Stimulated activated CD4-positive, alpha-beta T cell treated with anti-CD3 and anti-CD28 coated beads, TNF-alpha, amount 100 ng/mL, for 4 hours (primary cell): ENCODE results near the gene SLC7A4.
"Not testable (repeated sequence)": the region's sequence is repeated elsewhere in the genome, so short reads cannot be mapped to it uniquely, and the experiment has no call there.

Experiments used
- DNase-seq, 3 experiments: peaks; one replicate each; pipeline ENCODE4 v3.0.0-alpha.2; 2020; ENCODE audit warnings: low read depth in 3 of 3

The SLC7A4 gene

GRCh38 chr22:21041937-21042336 is 9.6 kb upstream of the SLC7A4 start:
- no peak for DNase-seq

GRCh38 chr22:21039158-21039557 is 6.8 kb upstream of the SLC7A4 start:
- DNase-seq = not testable (repeated sequence)

GRCh38 chr22:21038405-21038804 is 6.0 kb upstream of the SLC7A4 start:
- DNase-seq = no peak

GRCh38 chr22:21034989-21035388 is 2.6 kb upstream of the SLC7A4 start:
- no peak for DNase-seq

- DNase-seq = no peak
Measured at GRCh38 chr22:21033895-21034294, 1.5 kb upstream of the SLC7A4 start.

- DNase-seq = no peak
Measured at GRCh38 chr22:21032868-21033688, 717 bp upstream of the SLC7A4 start.

- DNase-seq = no peak
Measured at GRCh38 chr22:21031545-21032036, 770 bp downstream of the SLC7A4 start.

GRCh38 chr22:21030621-21031544 is 1.5 kb downstream of the SLC7A4 start:
- no peak for DNase-seq

- no peak for DNase-seq
Measured at GRCh38 chr22:21030032-21030431, 2.3 kb downstream of the SLC7A4 start.

GRCh38 chr22:21029486-21030025 is 2.8 kb downstream of the SLC7A4 start:
- DNase-seq = no peak

GRCh38 chr22:21028277-21029251 is 3.8 kb downstream of the SLC7A4 start:
- DNase-seq = no peak

- no peak for DNase-seq
Measured at GRCh38 chr22:21026783-21027692, 5.3 kb downstream of the SLC7A4 start.

- no peak for DNase-seq
Measured at GRCh38 chr22:21025763-21026755, 6.3 kb downstream of the SLC7A4 start.

GRCh38 chr22:21025266-21025665 is 7.1 kb downstream of the SLC7A4 start:
- DNase-seq = no peak

GRCh38 chr22:21022955-21023614 is 9.3 kb downstream of the SLC7A4 start:
- no peak for DNase-seq

- DNase-seq = no peak
Measured at GRCh38 chr22:21022507-21022906, 9.9 kb downstream of the SLC7A4 start.

GRCh38 chr22:21020802-21021429 is 11.4 kb downstream of the SLC7A4 start:
- DNase-seq = no peak

- no peak for DNase-seq
Measured at GRCh38 chr22:21018314-21018713, 14.0 kb downstream of the SLC7A4 start.
